Measurements from ENCODE around the gene SND1.

SND1 gene

GRCh38 chr7:128040205-128040604 lies 388.2 kb downstream of the SND1 start:
- TF ChIP-seq ZNF335 (tag by site-specific recombination; conservative IDR thresholded peaks at IDR 0.05) (0 out of 2 replicates have a peak, but pooled peaks have one; percentile 9), ZNF362 (tag by site-specific recombination; IDR thresholded peaks at IDR 0.05) (peak; percentile 93), ZNF184 (tag by site-specific recombination; IDR thresholded peaks at IDR 0.05) (no peak)
- Histone ChIP-seq H3K36me3 (ENCODE audit: control insufficient read depth in 2 of 2, insufficient read depth in 1 of 2, low read length in 2 of 2) (no peaks in the 10 kb centered on the region), H3K9me3 (ENCODE audit: control insufficient read depth, insufficient read depth, low read depth, low read length) (no peaks in the 10 kb centered on the region), H3K4me3 (ENCODE audit: low read depth, low read length) (no peak overlapping the region), H3K27ac (ENCODE audit: extremely low read depth, low read depth, low read length) (no peak overlapping the region), H3K4me1 (ENCODE audit: control insufficient read depth, insufficient read depth, low read length) (peaks cover 6% of the 10 kb centered on the region)
- ChIA-PET CTCF (interaction anchor here (3.7 kb wide), 1 partner anchor 170 kb away, joined by 19 read pairs; no protein-coding TSS in a partner anchor), POLR2A (no interaction called here)

- Histone ChIP-seq H3K36me3 (ENCODE audit: control insufficient read depth in 2 of 2, insufficient read depth in 1 of 2, low read length in 2 of 2) (no peaks in the 10 kb centered on the region), H3K4me3 (ENCODE audit: low read depth, low read length) (no peak overlapping the region), H3K9me3 (ENCODE audit: control insufficient read depth, insufficient read depth, low read depth, low read length) (no peaks in the 10 kb centered on the region), H3K27ac (ENCODE audit: extremely low read depth, low read depth, low read length) (no peak overlapping the region), H3K4me1 (ENCODE audit: control insufficient read depth, insufficient read depth, low read length) (peaks cover 6% of the 10 kb centered on the region)
- ChIA-PET CTCF (interaction anchor here (0.6 to 3.7 kb wide), 4 partner anchors 8 to 1051 kb away, joined by 4 to 19 read pairs (median 6); no protein-coding TSS in a partner anchor), POLR2A (no interaction called here)
- peak; percentile 43 for TF ChIP-seq ZBTB20 (tag by site-specific recombination; IDR thresholded peaks at IDR 0.05)
- peak; percentile 87 for TF ChIP-seq OSR2 (tag by site-specific recombination; IDR thresholded peaks at IDR 0.05)
- TF ChIP-seq HIC1 (tag by site-specific recombination; IDR thresholded peaks at IDR 0.05), result 0 out of 2 replicates have a peak, but pooled peaks have one; percentile 15
- peak; percentile 43; the same call in 1 of the 2 replicates for TF ChIP-seq ZBTB17 (tag by site-specific recombination; IDR thresholded peaks at IDR 0.05)
- TF ChIP-seq ZNF184 (tag by site-specific recombination; IDR thresholded peaks at IDR 0.05), result no peak
- no peak for TF ChIP-seq ZBTB49 (tag by site-specific recombination; IDR thresholded peaks at IDR 0.05; ENCODE audit: low read depth)
- peak; percentile 82 for TF ChIP-seq ZIC2 (tag by site-specific recombination; IDR thresholded peaks at IDR 0.05)
- TF ChIP-seq ZNF341 (tag by site-specific recombination; IDR thresholded peaks at IDR 0.05; ENCODE audit: low read depth), result peak; percentile 35; the same call in 1 of the 2 replicates
- TF ChIP-seq ZNF449 (tag by site-specific recombination; IDR thresholded peaks at IDR 0.05), result peak; percentile 66; the same call in 1 of the 2 replicates
- TF ChIP-seq YY1 (tag by site-specific recombination; IDR thresholded peaks at IDR 0.05), result no peak
- TF ChIP-seq ZBTB8A (tag by site-specific recombination; IDR thresholded peaks at IDR 0.05), result 0 out of 2 replicates have a peak, but pooled peaks have one; percentile 33
- peak; percentile 26; the same call in 1 of the 2 replicates for TF ChIP-seq ZFHX2 (tag by site-specific recombination; conservative IDR thresholded peaks at IDR 0.05)
- TF ChIP-seq ZNF660 (tag by site-specific recombination; IDR thresholded peaks at IDR 0.05), result 0 out of 2 replicates have a peak, but pooled peaks have one; percentile 40
- 0 out of 2 replicates have a peak, but pooled peaks have one; percentile 15 for TF ChIP-seq EGR2 (tag by site-specific recombination; IDR thresholded peaks at IDR 0.05; ENCODE audit: low read depth)
These were observed 389.2 kb downstream of the SND1 start for GRCh38 chr7:128041203-128041602.
